CD4-positive, alpha-beta T cell (primary cell): ENCODE results near the gene GCSAML. TPM values are rescaled to one million over a fixed set of nuclear protein-coding genes. Genes with fewer than 3 reads are reported as not detected.

ENCODE experiments used
- ATAC-seq: fragments of 200-7000 bp; cut with Tn5 transposase; one replicate; pipeline ENCODE4 v1.10.0; 2022; ENCODE audit warnings: mild to moderate bottlenecking; ENCODE audit not compliant: poor library complexity
- CTCF ChIA-PET: fragments of 350-600 bp; sonication (Branson Sonifier 250); formaldehyde crosslinking; loops from one replicate; lab custom pipeline; 2021; ENCODE audit warnings: antibody characterized with exemption, inconsistent platforms; lab: Charles Lee
- POLR2A ChIA-PET: fragments of 350-600 bp; sonication (Branson Sonifier 250); formaldehyde crosslinking; loops from one replicate; lab custom pipeline; 2021; ENCODE audit warnings: antibody characterized with exemption, inconsistent platforms; lab: Charles Lee
- DNase-seq, 14 experiments: peaks; one replicate each; pipeline ENCODE4 v3.0.0-alpha.2; 2013 to 2020; ENCODE audit warnings: mixed read lengths in 2 of 14
- H3K27ac ChIP-seq, 2 donors: one replicate each; pipeline versions ENCODE4 v1.5.1 to v1.7.0; 2013; ENCODE audit warnings: low read length in 2 of 2, low read depth in 1 of 2, mild to moderate bottlenecking in 1 of 2
- H3K27me3 ChIP-seq, 2 experiments: 1 replicate in 1 of 2; 2 replicates in 1 of 2; pipeline versions ENCODE4 v1.6.1 to v1.7.0; 2013; ENCODE audit warnings: low read length in 2 of 2, control low read depth in 1 of 2, mild to moderate bottlenecking in 1 of 2, moderate library complexity in 1 of 2; ENCODE audit not compliant: insufficient read depth in 2 of 2, control insufficient read depth in 1 of 2
- H3K36me3 ChIP-seq: one replicate; pipeline ENCODE4 v1.6.1; 2013; ENCODE audit warnings: low read length, control low read depth; ENCODE audit not compliant: insufficient read depth
- H3K4me1 ChIP-seq: one replicate; pipeline ENCODE4 v1.6.1; 2013; ENCODE audit warnings: low read length, control low read depth; ENCODE audit not compliant: insufficient read depth
- H3K4me3 ChIP-seq: one replicate; pipeline ENCODE4 v1.5.1; 2013; ENCODE audit warnings: mild to moderate bottlenecking, low read length, moderate library complexity
- H3K9me3 ChIP-seq, 2 experiments: 1 replicate in 1 of 2; 2 replicates in 1 of 2; pipeline versions ENCODE4 v1.6.1 to v1.7.0; 2013; ENCODE audit warnings: low read length in 2 of 2, mild to moderate bottlenecking in 2 of 2, control low read depth in 1 of 2, moderate library complexity in 1 of 2; ENCODE audit not compliant: control insufficient read depth in 1 of 2, insufficient read depth in 1 of 2
- H3K27ac Mint-ChIP-seq: one replicate; pipeline ENCODE4 v1.8.0; 2020; ENCODE audit warnings: mixed read lengths
- H3K27me3 Mint-ChIP-seq: one replicate; pipeline ENCODE4 v1.8.0; 2021; ENCODE audit warnings: mixed read lengths
- H3K36me3 Mint-ChIP-seq: one replicate; pipeline ENCODE4 v1.8.0; 2021; ENCODE audit warnings: low read depth, mixed read lengths
- H3K4me1 Mint-ChIP-seq: one replicate; pipeline ENCODE4 v1.8.0; 2021; ENCODE audit warnings: low read depth, mixed read lengths
- H3K4me3 Mint-ChIP-seq: one replicate; pipeline ENCODE4 v1.8.0; 2020; ENCODE audit warnings: mild to moderate bottlenecking, mixed read lengths
- H3K9me3 Mint-ChIP-seq: one replicate; pipeline ENCODE4 v1.8.0; 2020; ENCODE audit warnings: mixed read lengths
- CTCF ChIP-seq: fragments of 200-600 bp; IDR thresholded peaks from one replicate; pipeline ENCODE4 v1.8.0; 2022; ENCODE audit warnings: antibody characterized with exemption, mild to moderate bottlenecking
- intact Hi-C, 2 experiments: fragments of 100-400 bp; cut with DNase I in 1 of 2; cut with micrococcal nuclease in 1 of 2; formaldehyde crosslinking; loops; one replicate each; pipeline versions ENCODE4 v1.15.1 to v1.9.0; 2023 to 2025; cut with DNase I, micrococcal nuclease
- polyA plus RNA-seq, 2 donors: library from polyadenylated mRNA; unstranded; fragments of 120-200 nt; gene quantifications; one replicate each; pipeline ENCODE4 v1.2.1, GENCODE V29; 2013
- total RNA-seq, 174 experiments: library from RNA in 2 of 174; stranded (reverse) in 2 of 174; gene quantifications; one replicate each; pipeline ENCODE4 v1.2.3 and lab custom pipeline; 2021 to 2026

Gene GCSAML
- total RNA-seq (not detected), total RNA-seq (lab: John Stamatoyannopoulos, UW) (0 to 29.3 (median 1.0) reads per million in 172 experiments)
- 0.13 TPM for polyA plus RNA-seq (2013, experiment 1 of 2)
- polyA plus RNA-seq (2013, experiment 2 of 2), result 0.04 TPM

DNA sequence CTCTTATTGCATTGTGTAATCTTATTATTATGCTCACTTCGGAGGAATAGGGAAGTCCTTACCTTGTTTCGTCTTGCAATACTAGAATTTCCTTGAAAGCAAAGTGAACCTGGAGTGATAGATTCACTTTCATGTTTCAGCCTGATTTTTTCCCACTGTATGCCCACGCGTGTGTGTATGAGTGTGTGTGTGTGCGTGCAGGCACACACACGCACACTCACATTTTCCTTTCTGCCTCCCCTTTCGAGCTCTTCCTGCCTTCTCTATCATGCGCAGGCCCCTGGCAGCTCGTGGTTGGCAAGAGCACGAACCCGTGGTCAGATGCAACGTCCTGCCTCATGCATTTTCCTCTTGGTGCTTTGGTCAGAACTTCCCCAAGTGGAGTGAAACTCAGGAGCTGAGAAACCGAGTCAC lies at the start of gene GCSAML:
Gene GCSAML, plus strand, starts transcription at position 366 of the 414 bp plus-strand sequence. CDS start 58 bp downstream, outside the sequence.
- H3K4me3 ChIP-seq, result no peak within 1 kb of the TSS
- peaks cover 0 to 4% of the 10 kb centered on the region in 2 experiments for H3K27me3 ChIP-seq
- ATAC-seq (no peak), DNase-seq (peak in 2 of 14 experiments; percentile 24 to 30)
- ChIA-PET CTCF (no interaction called here), POLR2A (no interaction called here)
- intact Hi-C loops, result no loop called here
- Mint-ChIP-seq H3K4me1 (peaks cover 11% of the 10 kb centered on the region), H3K9me3 (no peaks in the 10 kb centered on the region), H3K27ac (no peak within 1 kb of the TSS), H3K4me3 (no peak within 1 kb of the TSS), H3K36me3 (no peaks in the 10 kb centered on the region), H3K27me3 (peaks cover 22% of the 10 kb centered on the region)
- TF ChIP-seq CTCF, result no peak
- H3K4me1 ChIP-seq, result no peaks in the 10 kb centered on the region
- no peaks in the 10 kb centered on the region for H3K36me3 ChIP-seq
- H3K9me3 ChIP-seq, result no peaks in the 10 kb centered on the region
- H3K27ac ChIP-seq, result no peak within 1 kb of the TSS

DNA sequence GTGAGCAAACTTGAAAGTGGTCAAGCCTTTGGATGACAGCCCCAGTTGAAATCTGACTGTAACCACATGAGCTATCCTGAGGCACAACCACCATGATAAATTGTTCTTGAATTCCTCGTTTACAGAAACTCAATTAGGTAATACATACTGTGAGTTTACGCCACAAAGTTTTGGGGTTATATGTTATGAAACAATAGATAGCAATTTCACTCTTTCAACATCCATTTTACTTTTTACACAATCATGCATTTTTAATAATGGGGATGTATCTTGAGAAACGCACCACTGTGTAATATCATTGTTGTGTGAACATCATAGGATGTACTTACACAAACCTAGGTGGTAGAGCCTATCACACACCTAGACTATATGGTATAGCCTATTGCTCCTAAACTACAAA lies 48.1 kb upstream of the GCSAML start:
- no peak overlapping the region for H3K4me3 Mint-ChIP-seq
- CTCF ChIA-PET, result no interaction called here
- H3K36me3 Mint-ChIP-seq, result no peaks in the 10 kb centered on the region
- H3K36me3 ChIP-seq, result no peaks in the 10 kb centered on the region
- H3K9me3 Mint-ChIP-seq, result no peaks in the 10 kb centered on the region
- H3K27me3 Mint-ChIP-seq, result peaks cover 2% of the 10 kb centered on the region
- no peaks in the 10 kb centered on the region for H3K4me1 Mint-ChIP-seq
- POLR2A ChIA-PET, result no interaction called here
- intact Hi-C loops, result no loop called here
- DNase-seq (peak in 3 of 14 experiments; percentile 4 to 23 (median 20)), ATAC-seq (no peak)
- H3K9me3 ChIP-seq, result no peaks in the 10 kb centered on the region
- TF ChIP-seq CTCF, result no peak
- H3K27ac ChIP-seq, result no peak overlapping the region
- no peaks in the 10 kb centered on the region for H3K4me1 ChIP-seq
- no peak overlapping the region for H3K4me3 ChIP-seq
- H3K27me3 ChIP-seq, result no peaks in the 10 kb centered on the region
- H3K27ac Mint-ChIP-seq, result no peak overlapping the region

DNA sequence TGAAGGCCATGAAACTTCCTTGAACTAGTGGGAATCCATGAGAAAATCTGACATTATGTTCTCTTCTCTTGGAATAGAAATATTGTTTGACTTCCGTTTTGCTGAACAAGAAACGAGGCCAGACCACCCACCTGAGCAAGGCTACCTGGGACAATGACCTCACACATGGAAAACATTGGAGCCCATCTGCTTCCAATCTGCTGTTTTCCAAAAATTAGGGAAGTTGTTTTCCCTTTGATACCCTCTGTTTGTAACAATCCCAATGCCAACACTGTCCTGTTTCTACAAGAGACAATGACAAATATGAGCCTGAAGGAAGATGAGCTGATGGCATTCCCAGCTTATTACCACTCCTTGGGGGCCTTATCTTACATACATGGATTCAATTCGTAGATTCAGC lies 42.1 kb upstream of the GCSAML start:
- H3K4me1 Mint-ChIP-seq, result no peaks in the 10 kb centered on the region
- ATAC-seq (no peak), DNase-seq (no peak)
- H3K9me3 Mint-ChIP-seq, result no peaks in the 10 kb centered on the region
- POLR2A ChIA-PET, result no interaction called here
- H3K27me3 Mint-ChIP-seq, result no peaks in the 10 kb centered on the region
- H3K36me3 Mint-ChIP-seq, result no peaks in the 10 kb centered on the region
- Histone ChIP-seq H3K4me1 (no peaks in the 10 kb centered on the region), H3K4me3 (no peak overlapping the region), H3K27ac (no peak overlapping the region), H3K9me3 (no peaks in the 10 kb centered on the region), H3K36me3 (no peaks in the 10 kb centered on the region), H3K27me3 (no peaks in the 10 kb centered on the region)
- intact Hi-C loops, result no loop called here
- H3K27ac Mint-ChIP-seq, result no peak overlapping the region
- CTCF ChIA-PET, result no interaction called here
- no peak for TF ChIP-seq CTCF
- no peak overlapping the region for H3K4me3 Mint-ChIP-seq
